HFFc6 (cell line): Measurements from ENCODE around the gene PSME4. TPM values are rescaled to one million over a fixed set of nuclear protein-coding genes. Genes with fewer than 3 reads are reported as not detected.

Experiments
- DNase-seq: peaks from one replicate; pipeline ENCODE4 v3.0.0-alpha.2; 2018
- H3K27ac Mint-ChIP-seq: 2 replicates; pipeline ENCODE4 v1.8.0; 2020; ENCODE audit warnings: mild to moderate bottlenecking, mixed read lengths
- H3K27me3 Mint-ChIP-seq: 2 replicates; pipeline ENCODE4 v1.8.0; 2021; ENCODE audit warnings: mild to moderate bottlenecking, moderate library complexity, mixed read lengths; ENCODE audit not compliant: insufficient read depth
- H3K36me3 Mint-ChIP-seq: 2 replicates; pipeline ENCODE4 v1.8.0; 2021; ENCODE audit warnings: low read depth, mixed read lengths
- H3K4me1 Mint-ChIP-seq: 2 replicates; pipeline ENCODE4 v1.8.0; 2020; ENCODE audit warnings: low read depth, mixed read lengths
- H3K4me3 Mint-ChIP-seq: 2 replicates; pipeline ENCODE4 v1.8.0; 2020; ENCODE audit warnings: mild to moderate bottlenecking, moderate library complexity, mixed read lengths
- H3K9me3 Mint-ChIP-seq: 2 replicates; pipeline ENCODE4 v1.8.0; 2020; ENCODE audit warnings: mild to moderate bottlenecking, mixed read lengths
- CTCF ChIP-seq: fragments of 200-600 bp; sonication (generic); IDR thresholded peaks from 2 replicates; pipeline ENCODE4 v1.5.0; 2021; ENCODE audit warnings: antibody characterized with exemption, mild to moderate bottlenecking
- total RNA-seq, 6 experiments: library from RNA; stranded (reverse); fragmentation: NEBNext Ultra II Directional; extraction: Animal tissue kit (Norgen Biotek cat#: 25700); gene quantifications; 2 replicates in 1 of 6; 3 replicates in 5 of 6; pipeline ENCODE4 v1.2.3, GENCODE V29; 2021

Gene PSME4
- total RNA-seq, 6 experiments from 2014 or later: 64.6 to 88.0 (median 75.3) TPM

- peaks cover 17% of the 10 kb centered on the region for H3K4me1 Mint-ChIP-seq
- DNase-seq: no peak
- H3K27ac Mint-ChIP-seq: no peak overlapping the region
- no peak for TF ChIP-seq CTCF
- H3K4me3 Mint-ChIP-seq: no peak overlapping the region
- peaks cover 2% of the 10 kb centered on the region for H3K27me3 Mint-ChIP-seq
- peaks cover 15% of the 10 kb centered on the region for H3K36me3 Mint-ChIP-seq
- no peaks in the 10 kb centered on the region for H3K9me3 Mint-ChIP-seq
Measured at GRCh38 chr2:53829273-53829979, 141.4 kb downstream of the PSME4 start.

GRCh38 chr2:53828331-53828730, 142.5 kb downstream of the PSME4 start:
- no peak overlapping the region for H3K4me3 Mint-ChIP-seq
- no peak for DNase-seq
- H3K4me1 Mint-ChIP-seq: peaks cover 17% of the 10 kb centered on the region

GRCh38 chr2:53827398-53828175, 143.2 kb downstream of the PSME4 start:
- no peak for TF ChIP-seq CTCF
- Mint-ChIP-seq H3K36me3 (peaks cover 10% of the 10 kb centered on the region), H3K4me3 (no peak overlapping the region; the same call in 1 of the 2 replicates), H3K27me3 (peaks cover 2% of the 10 kb centered on the region), H3K9me3 (no peaks in the 10 kb centered on the region), H3K4me1 (peaks cover 17% of the 10 kb centered on the region), H3K27ac (no peak overlapping the region; the same call in 1 of the 2 replicates)
- DNase-seq: no peak

More at GRCh38 chr2:53828331-53828730, 142.5 kb downstream of the PSME4 start:
- peaks cover 10% of the 10 kb centered on the region for H3K36me3 Mint-ChIP-seq
- no peak for TF ChIP-seq CTCF
- no peaks in the 10 kb centered on the region for H3K9me3 Mint-ChIP-seq
- peaks cover 2% of the 10 kb centered on the region for H3K27me3 Mint-ChIP-seq
- H3K27ac Mint-ChIP-seq: no peak overlapping the region

- Mint-ChIP-seq H3K27ac (peak overlapping the region; percentile 46; the same call in 1 of the 2 replicates), H3K4me3 (no peak overlapping the region), H3K36me3 (peaks cover 10% of the 10 kb centered on the region), H3K4me1 (peaks cover 17% of the 10 kb centered on the region), H3K27me3 (peaks cover 2% of the 10 kb centered on the region), H3K9me3 (no peaks in the 10 kb centered on the region)
- DNase-seq: no peak
- no peak for TF ChIP-seq CTCF
Measured at GRCh38 chr2:53826587-53827397, 144.0 kb downstream of the PSME4 start.

GRCh38 chr2:53826030-53826410, 144.8 kb downstream of the PSME4 start:
- peaks cover 2% of the 10 kb centered on the region for H3K27me3 Mint-ChIP-seq
- DNase-seq: no peak
- no peaks in the 10 kb centered on the region for H3K9me3 Mint-ChIP-seq
- no peak for TF ChIP-seq CTCF
- H3K27ac Mint-ChIP-seq: no peak overlapping the region
- H3K36me3 Mint-ChIP-seq: peaks cover 10% of the 10 kb centered on the region
- H3K4me3 Mint-ChIP-seq: no peak overlapping the region
- H3K4me1 Mint-ChIP-seq: peaks cover 17% of the 10 kb centered on the region
